Activated CD4-positive, alpha-beta memory T cell treated with anti-CD3 and anti-CD28 coated beads, Interleukin-2, amount 10 ng/mL, durations not matched to agents 7 days and 5 days (primary cell): Measurements from ENCODE around the gene TNFAIP1. TPM values are rescaled to one million over a fixed set of nuclear protein-coding genes. Genes with fewer than 3 reads are reported as not detected.
"Not testable (repeated sequence)": the region's sequence is repeated elsewhere in the genome, so short reads cannot be mapped to it uniquely, and the experiment has no call there.

Source experiments
- CTCF ChIA-PET: fragments of 350-600 bp; sonication (Branson Sonifier 250); formaldehyde crosslinking; loops from one replicate; lab custom pipeline; 2021; ENCODE audit warnings: antibody characterized with exemption, inconsistent platforms; lab: Charles Lee
- POLR2A ChIA-PET: fragments of 350-600 bp; sonication (Branson Sonifier 250); formaldehyde crosslinking; loops from one replicate; lab custom pipeline; 2021; ENCODE audit warnings: antibody characterized with exemption; lab: Charles Lee
- DNase-seq: peaks from one replicate; pipeline ENCODE4 v3.0.0-alpha.2; 2020
- H3K27ac Mint-ChIP-seq: one replicate; pipeline ENCODE4 v1.8.0; 2021; ENCODE audit warnings: mild to moderate bottlenecking, mixed read lengths
- H3K27me3 Mint-ChIP-seq: one replicate; pipeline ENCODE4 v1.8.0; 2021; ENCODE audit warnings: mixed read lengths
- H3K36me3 Mint-ChIP-seq: one replicate; pipeline ENCODE4 v1.8.0; 2021; ENCODE audit warnings: low read depth, mixed read lengths
- H3K4me1 Mint-ChIP-seq: one replicate; pipeline ENCODE4 v1.8.0; 2021; ENCODE audit warnings: mixed read lengths
- H3K4me3 Mint-ChIP-seq: one replicate; pipeline ENCODE4 v1.8.0; 2021; ENCODE audit warnings: mild to moderate bottlenecking, mixed read lengths
- H3K9me3 Mint-ChIP-seq: one replicate; pipeline ENCODE4 v1.8.0; 2021; ENCODE audit warnings: mixed read lengths
- total RNA-seq, 2 experiments: library from RNA; stranded (reverse); gene quantifications; one replicate each; pipeline ENCODE4 v1.2.3, GENCODE V29; 2021

TNFAIP1 gene
- total RNA-seq, 2 experiments from 2014 or later, result 25.2 to 26.5 TPM

DNA sequence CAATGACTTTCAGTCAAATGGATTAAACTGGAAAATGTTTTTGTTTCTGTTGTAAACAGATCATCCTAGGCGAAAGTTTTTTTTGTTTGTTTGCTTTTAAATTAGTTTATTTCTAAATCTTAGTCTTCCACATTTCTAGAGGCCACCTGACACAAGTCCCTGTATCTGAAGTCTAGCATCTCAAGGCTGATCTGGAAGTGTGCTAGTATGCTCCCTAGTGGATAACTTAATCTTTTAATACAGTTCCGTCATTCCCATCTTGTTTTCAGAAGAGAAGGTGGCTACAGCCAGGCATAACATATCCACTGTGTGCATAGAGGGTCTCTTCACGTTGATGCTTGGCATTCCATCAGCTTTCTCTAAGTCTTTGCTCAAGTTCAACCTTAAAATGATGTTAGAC is 7.9 kb upstream of the TNFAIP1 start:
- ChIA-PET CTCF (no interaction called here), POLR2A (no interaction called here)
- Mint-ChIP-seq H3K27ac (no peak overlapping the region), H3K4me1 (peaks cover 34% of the 10 kb centered on the region), H3K4me3 (no peak overlapping the region), H3K36me3 (peaks cover 41% of the 10 kb centered on the region), H3K9me3 (no peaks in the 10 kb centered on the region), H3K27me3 (no peaks in the 10 kb centered on the region)
- no peak for DNase-seq

DNA sequence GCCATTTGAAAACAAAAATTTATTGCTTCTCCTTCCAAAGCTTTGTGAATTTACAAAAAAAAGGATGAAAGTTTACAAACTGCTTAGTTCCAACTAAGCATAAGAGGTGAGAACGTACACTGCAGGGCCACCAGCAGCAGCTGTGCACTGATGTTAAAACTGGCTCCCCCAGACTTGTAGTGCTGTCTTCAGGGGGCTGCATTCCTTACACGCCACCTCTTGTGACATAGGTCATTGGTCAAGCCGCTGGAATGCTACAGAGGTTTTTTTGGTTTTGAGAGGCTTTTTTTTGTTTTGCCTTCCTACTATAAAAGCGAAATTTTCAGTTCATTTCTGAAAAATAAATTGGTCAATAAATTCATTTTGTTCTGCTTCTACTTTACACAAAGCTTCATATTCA is 7.2 kb upstream of the TNFAIP1 start:
- H3K27ac Mint-ChIP-seq, result no peak overlapping the region
- POLR2A ChIA-PET, result interaction anchor here (1.3 to 1.5 kb wide), 2 partner anchors 10 to 1034 kb away, joined by 3 to 4 read pairs; partner anchors contain the start of genes TMEM97 and WSB1

DNA sequence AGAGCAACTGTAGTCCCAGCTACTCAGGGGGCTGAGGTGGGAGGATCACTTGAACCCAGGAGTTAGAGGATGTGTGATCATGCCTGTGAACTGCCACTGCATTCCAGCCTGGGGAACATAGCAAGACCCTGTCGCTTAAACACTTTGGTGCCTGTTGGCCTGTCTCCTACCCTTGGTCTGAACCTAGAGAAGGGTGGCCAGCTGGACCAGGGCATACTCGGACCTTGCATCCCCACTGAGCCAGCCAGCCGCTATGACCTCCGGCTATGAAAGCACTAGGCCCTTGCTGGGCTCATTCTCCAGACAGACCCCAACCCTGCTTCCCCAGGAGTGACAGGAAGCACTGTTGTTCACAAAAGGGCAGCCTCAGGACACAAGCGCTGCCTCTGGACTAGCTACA is 4.9 kb upstream of the TNFAIP1 start:
- no peak overlapping the region for H3K27ac Mint-ChIP-seq
- ChIA-PET POLR2A (interaction anchor here (1.4 kb wide), 1 partner anchor 12 kb away, joined by 4 read pairs; the partner anchor contains the start of gene TMEM97), CTCF (no interaction called here)
- H3K4me1 Mint-ChIP-seq, result peaks cover 48% of the 10 kb centered on the region
- H3K27me3 Mint-ChIP-seq, result no peaks in the 10 kb centered on the region
- H3K4me3 Mint-ChIP-seq, result no peak overlapping the region
- peaks cover 38% of the 10 kb centered on the region for H3K36me3 Mint-ChIP-seq
- no peak for DNase-seq
- H3K9me3 Mint-ChIP-seq, result no peaks in the 10 kb centered on the region

More for the DNA sequence above, 7.2 kb upstream of the TNFAIP1 start:
- DNase-seq, result no peak
- CTCF ChIA-PET, result no interaction called here
- no peaks in the 10 kb centered on the region for H3K27me3 Mint-ChIP-seq
- H3K36me3 Mint-ChIP-seq, result peaks cover 41% of the 10 kb centered on the region
- H3K4me3 Mint-ChIP-seq, result no peak overlapping the region
- H3K4me1 Mint-ChIP-seq, result peaks cover 33% of the 10 kb centered on the region
- no peaks in the 10 kb centered on the region for H3K9me3 Mint-ChIP-seq

DNA sequence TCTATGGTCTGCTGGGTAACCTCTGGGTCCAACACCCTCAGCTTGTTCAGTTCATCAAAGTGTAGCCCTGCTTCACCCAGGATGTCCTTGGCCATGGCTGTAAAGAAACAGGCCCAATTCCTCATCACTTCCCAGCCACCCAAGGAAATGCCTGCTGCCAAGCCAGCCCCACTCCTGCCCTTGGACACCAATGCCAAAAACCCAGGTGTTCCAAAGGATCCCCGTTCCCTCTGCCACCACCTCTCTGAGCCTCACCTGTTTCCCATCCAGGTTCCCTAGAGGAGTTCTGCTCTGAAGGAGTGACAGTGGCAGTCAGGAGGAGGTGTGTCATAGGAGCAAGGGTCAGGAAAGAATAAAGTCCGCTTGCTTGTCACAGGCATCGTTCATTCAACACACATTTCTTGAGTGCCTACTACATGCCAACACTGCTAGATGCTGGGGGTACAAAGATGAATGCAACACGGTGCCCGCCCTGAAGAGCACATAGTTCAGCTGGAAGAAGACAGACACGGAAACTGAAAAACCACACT is 3.6 kb upstream of the TNFAIP1 start:
- CTCF ChIA-PET, result no interaction called here
- H3K9me3 Mint-ChIP-seq, result no peaks in the 10 kb centered on the region
- H3K27ac Mint-ChIP-seq, result no peak overlapping the region
- peaks cover 26% of the 10 kb centered on the region for H3K36me3 Mint-ChIP-seq
- no peak overlapping the region for H3K4me3 Mint-ChIP-seq
- H3K27me3 Mint-ChIP-seq, result no peaks in the 10 kb centered on the region
- no peak for DNase-seq
- POLR2A ChIA-PET, result interaction anchor here (1.6 kb wide), 1 partner anchor 12 kb away, joined by 5 read pairs; no protein-coding TSS in a partner anchor
- peaks cover 48% of the 10 kb centered on the region for H3K4me1 Mint-ChIP-seq

DNA sequence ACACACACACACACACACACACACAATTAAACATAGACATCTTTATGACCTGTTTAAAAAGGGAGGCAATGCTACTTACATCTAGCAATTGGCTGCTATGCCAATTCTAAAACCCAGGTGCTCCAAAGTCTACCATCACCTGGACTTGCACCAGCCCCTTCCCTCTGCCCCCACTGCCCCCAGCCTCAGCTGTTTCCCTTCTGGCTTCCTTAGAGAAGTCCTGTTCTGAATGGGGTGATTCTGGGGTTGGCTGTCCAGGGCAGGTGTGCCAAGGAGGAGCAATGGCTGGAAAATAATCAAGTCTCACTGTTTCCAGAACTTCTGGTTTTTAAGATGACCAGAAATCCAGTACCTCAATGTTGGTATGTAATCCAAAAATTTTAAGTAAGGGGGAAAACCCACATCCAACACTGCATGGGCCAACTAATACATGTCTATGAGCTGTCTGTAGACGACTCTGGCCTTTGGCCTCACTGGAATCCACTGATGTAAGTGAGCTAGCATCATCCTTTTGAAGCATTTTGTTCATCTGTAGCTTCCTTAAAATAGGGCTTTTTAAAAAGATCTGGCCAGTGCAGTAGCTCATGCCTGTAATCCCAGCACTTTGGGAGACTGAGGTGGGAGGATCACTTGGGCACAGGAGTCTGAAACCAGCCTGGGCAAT is 2.3 kb upstream of the TNFAIP1 start:
- peaks cover 47% of the 10 kb centered on the region for H3K4me1 Mint-ChIP-seq
- CTCF ChIA-PET, result interaction anchor here (1.2 to 3.9 kb wide), 2 partner anchors 15 to 25 kb away, joined by 5 to 36 read pairs; partner anchors contain the start of gene POLDIP2
- peaks cover 17% of the 10 kb centered on the region for H3K36me3 Mint-ChIP-seq
- POLR2A ChIA-PET, result interaction anchor here (3.3 to 3.8 kb wide), 2 partner anchors 14 to 23 kb away, joined by 29 to 91 read pairs; partner anchors contain the start of genes POLDIP2 and TMEM97
- no peaks in the 10 kb centered on the region for H3K27me3 Mint-ChIP-seq
- no peak overlapping the region for H3K27ac Mint-ChIP-seq
- DNase-seq, result no peak
- H3K4me3 Mint-ChIP-seq, result peak overlapping the region; percentile 98
- no peaks in the 10 kb centered on the region for H3K9me3 Mint-ChIP-seq

DNA sequence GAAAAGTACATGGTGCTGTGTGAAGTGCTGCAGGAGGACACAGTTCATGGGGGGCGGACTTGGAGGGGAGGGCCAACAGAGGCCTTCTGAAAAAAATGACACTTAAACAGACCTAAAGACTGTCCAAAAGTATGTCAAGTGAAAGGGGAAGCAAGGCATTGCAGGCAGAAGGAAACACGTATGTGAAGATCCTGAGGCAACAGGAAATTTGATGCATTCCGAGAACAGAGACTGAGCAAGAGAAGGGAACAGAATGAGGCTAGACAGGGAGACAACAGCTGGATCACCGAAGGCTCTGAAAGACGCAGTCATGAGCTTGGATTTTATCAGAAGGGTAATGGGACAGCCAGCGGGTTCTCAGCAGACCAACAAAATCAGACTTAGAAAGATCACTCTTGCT is 1.4 kb upstream of the TNFAIP1 start:
- H3K27me3 Mint-ChIP-seq, result no peaks in the 10 kb centered on the region
- ChIA-PET CTCF (interaction anchor here (1.2 to 3.9 kb wide), 2 partner anchors 16 to 24 kb away, joined by 5 to 36 read pairs; partner anchors contain the start of gene POLDIP2), POLR2A (interaction anchor here (2.2 to 3.8 kb wide), 5 partner anchors 8 to 37 kb away, joined by 8 to 91 read pairs (median 29); partner anchors contain the start of genes POLDIP2, SARM1, TMEM97 and VTN)
- peak overlapping the region; percentile 98 for H3K4me3 Mint-ChIP-seq
- H3K4me1 Mint-ChIP-seq, result peaks cover 46% of the 10 kb centered on the region
- H3K36me3 Mint-ChIP-seq, result peaks cover 9% of the 10 kb centered on the region
- DNase-seq, result no peak
- peak overlapping the region; percentile 9 for H3K27ac Mint-ChIP-seq
- no peaks in the 10 kb centered on the region for H3K9me3 Mint-ChIP-seq

DNA sequence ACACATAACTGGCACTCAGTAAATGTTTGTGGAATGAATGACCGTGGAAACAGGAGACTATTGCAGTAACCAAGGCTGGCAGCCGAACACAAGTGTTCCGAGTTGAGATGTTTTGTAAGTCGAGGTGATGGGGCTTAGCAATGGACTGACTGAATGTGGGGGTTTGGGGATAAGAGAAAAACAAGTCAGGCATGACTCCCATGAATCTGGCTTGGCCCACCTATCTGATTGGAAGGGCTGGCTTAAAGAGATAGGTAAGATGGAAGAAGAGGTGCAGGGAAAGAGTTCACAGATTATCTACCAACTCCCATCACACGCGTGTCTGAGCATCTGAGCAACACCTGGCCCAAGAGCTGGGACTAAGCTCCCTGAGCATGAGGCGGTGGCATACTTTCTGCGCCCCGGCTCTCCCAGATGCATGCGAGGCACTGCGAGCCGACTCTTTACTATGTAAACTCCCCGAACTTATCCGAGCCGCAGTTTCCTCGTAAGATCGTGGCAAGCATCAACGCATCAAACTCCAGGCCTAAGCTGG is 828 bp upstream of the TNFAIP1 start:
- Mint-ChIP-seq H3K4me3 (peak overlapping the region; percentile 98), H3K27me3 (no peaks in the 10 kb centered on the region), H3K4me1 (peaks cover 46% of the 10 kb centered on the region), H3K9me3 (no peaks in the 10 kb centered on the region), H3K27ac (peak overlapping the region; percentile 95), H3K36me3 (peaks cover 14% of the 10 kb centered on the region)
- no peak for DNase-seq
- ChIA-PET CTCF (interaction anchor here (0.8 to 3.9 kb wide), 9 partner anchors 9 to 527 kb away, joined by 3 to 36 read pairs (median 6); partner anchors contain the start of genes POLDIP2, RPL23A and TMEM97), POLR2A (interaction anchor here (1.0 to 3.8 kb wide), 13 partner anchors 9 to 1041 kb away, joined by 3 to 91 read pairs (median 8); partner anchors contain the start of genes PIGS, POLDIP2, SARM1 and SDF2)

- CTCF ChIA-PET, result interaction anchor here (0.7 to 3.9 kb wide), 11 partner anchors 11 to 529 kb away, joined by 3 to 36 read pairs (median 3); partner anchors contain the start of genes ALDOC, LYRM9, POLDIP2 and RPL23A
- Mint-ChIP-seq H3K27me3 (no peaks in the 10 kb centered on the region), H3K9me3 (no peaks in the 10 kb centered on the region), H3K4me3 (peak overlapping the region; percentile 98), H3K4me1 (peaks cover 46% of the 10 kb centered on the region), H3K36me3 (peaks cover 21% of the 10 kb centered on the region), H3K27ac (peak overlapping the region; percentile 95)
- peak; percentile 35 for DNase-seq
- POLR2A ChIA-PET, result interaction anchor here (0.8 to 3.8 kb wide), 18 partner anchors 10 to 1043 kb away, joined by 3 to 91 read pairs (median 7); partner anchors contain the start of genes PHF12, PIGS, POLDIP2 and SARM1
Observed at GRCh38 chr17:28335959-28336871, 654 bp downstream of the TNFAIP1 start.

GRCh38 chr17:28338056-28338768 is 2.7 kb downstream of the TNFAIP1 start:
- Mint-ChIP-seq H3K27ac (no peak overlapping the region), H3K27me3 (no peaks in the 10 kb centered on the region), H3K9me3 (no peaks in the 10 kb centered on the region), H3K36me3 (peaks cover 35% of the 10 kb centered on the region), H3K4me1 (peaks cover 41% of the 10 kb centered on the region), H3K4me3 (peak overlapping the region; percentile 98)
- DNase-seq, result no peak
- CTCF ChIA-PET, result interaction anchor here (3.2 kb wide), 1 partner anchor 78 kb away, joined by 13 read pairs; no protein-coding TSS in a partner anchor
- POLR2A ChIA-PET, result interaction anchor here (1.6 to 2.1 kb wide), 2 partner anchors 9 to 19 kb away, joined by 4 to 13 read pairs; partner anchors contain the start of gene POLDIP2

- H3K4me1 Mint-ChIP-seq, result peaks cover 38% of the 10 kb centered on the region
- CTCF ChIA-PET, result interaction anchor here (0.7 kb wide), 1 partner anchor 48 kb away, joined by 3 read pairs; no protein-coding TSS in a partner anchor
Observed at GRCh38 chr17:28338769-28339212, 3.2 kb downstream of the TNFAIP1 start.

GRCh38 chr17:28339431-28339830 is 3.9 kb downstream of the TNFAIP1 start:
- H3K36me3 Mint-ChIP-seq, result peaks cover 45% of the 10 kb centered on the region
- H3K27me3 Mint-ChIP-seq, result no peaks in the 10 kb centered on the region
- no peak for DNase-seq
- H3K9me3 Mint-ChIP-seq, result no peaks in the 10 kb centered on the region
- H3K4me1 Mint-ChIP-seq, result peaks cover 32% of the 10 kb centered on the region
- POLR2A ChIA-PET, result no interaction called here
- no peak overlapping the region for H3K27ac Mint-ChIP-seq
- no peak overlapping the region for H3K4me3 Mint-ChIP-seq
- CTCF ChIA-PET, result interaction anchor here (0.7 kb wide), 1 partner anchor 48 kb away, joined by 3 read pairs; no protein-coding TSS in a partner anchor

More at GRCh38 chr17:28338769-28339212, 3.2 kb downstream of the TNFAIP1 start:
- H3K27ac Mint-ChIP-seq, H3K9me3 Mint-ChIP-seq, H3K4me3 Mint-ChIP-seq, H3K27me3 Mint-ChIP-seq, DNase-seq: not testable (repeated sequence)
- H3K36me3 Mint-ChIP-seq, result peaks cover 38% of the 10 kb centered on the region
- POLR2A ChIA-PET, result interaction anchor here (1.6 to 2.1 kb wide), 2 partner anchors 8 to 18 kb away, joined by 4 to 13 read pairs; partner anchors contain the start of gene POLDIP2
